NB4 (cell line): ENCODE results near the gene UNC119.

Experiments used
- CTCF ChIP-seq: IDR thresholded peaks from one replicate; pipeline ENCODE4 v1.5.1; 2012; ENCODE audit warnings: low read depth, low read length
- MYC ChIP-seq: IDR thresholded peaks from 2 replicates; pipeline ENCODE4 v1.6.1; 2011; ENCODE audit warnings: low read depth, low read length
- POLR2A ChIP-seq: IDR thresholded peaks from 2 replicates; pipeline ENCODE4 v1.6.1; 2011; ENCODE audit warnings: mild to moderate bottlenecking; ENCODE audit not compliant: insufficient read length; ENCODE audit errors: extremely low read depth

- no peak for TF ChIP-seq CTCF
- TF ChIP-seq POLR2A = no peak
- no peak for TF ChIP-seq MYC
These were observed 21.5 kb downstream of the UNC119 start for GRCh38 chr17:28530926-28531325.
